HCT116 (cell line): ENCODE data around the gene CDK16. TPM values are rescaled to one million over a fixed set of nuclear protein-coding genes. Genes with fewer than 3 reads are reported as not detected.

Source experiments
- ATAC-seq: fragments of 200-7000 bp; cut with Tn5 transposase; 2 replicates; pipeline ENCODE4 v1.9.1; 2020; ENCODE audit warnings: mild to moderate bottlenecking, moderate library complexity
- BruUV-seq: library from RNA; stranded (reverse); fragments of 400-500 nt; replicated peaks from 2 replicates; lab custom pipeline; 2021; lab: Mats Ljungman, UMichigan
- CTCF ChIA-PET: fragments of 300-600 bp; sonication (Branson Sonifier 250); formaldehyde crosslinking; loops from one replicate; lab custom pipeline; 2021; ENCODE audit warnings: antibody characterized with exemption; lab: Charles Lee
- POLR2A ChIA-PET: fragments of 300-600, 350-600 bp; sonication (Branson Sonifier 250); formaldehyde crosslinking; loops from one replicate; lab custom pipeline; 2021; ENCODE audit warnings: antibody characterized with exemption; lab: Charles Lee
- RAD21 ChIA-PET, 2 experiments: fragments of 300-600 bp; sonication (Branson Sonifier 250); formaldehyde crosslinking; loops; one replicate each; lab custom pipeline; 2023; ENCODE audit warnings: low total read pairs in 2 of 2; ENCODE audit not compliant: uncharacterized antibody in 2 of 2, unreplicated experiment in 2 of 2, low non-redundant PET in 1 of 2; lab: Charles Lee
- DNase-seq: peaks from one replicate; pipeline ENCODE4 v3.0.0-alpha.2; 2010; ENCODE audit warnings: low read depth, low spot score
- H2AFZ ChIP-seq: fragments of 200-600 bp; shearing (Covaris generic), sonication (generic); 2 replicates; pipeline ENCODE4 v1.6.1; 2017; ENCODE audit warnings: low read depth, mixed run types, mixed read lengths, antibody characterized with exemption, low read length; ENCODE audit not compliant: poor library complexity, severe bottlenecking
- H3K27ac ChIP-seq: 2 replicates; pipeline ENCODE4 v1.5.1; 2012; ENCODE audit warnings: low read depth, low read length
- H3K27me3 ChIP-seq: fragments of 200-600 bp; sonication (generic); 2 replicates; pipeline ENCODE4 v1.6.1; 2016; ENCODE audit warnings: mixed run types, low read length, mixed read lengths; ENCODE audit not compliant: insufficient read depth
- H3K36me3 ChIP-seq, 2 experiments: fragments of 200-500 bp in 1 of 2; fragments of 200-600 bp in 1 of 2; sonication (Bioruptor generic) in 1 of 2; sonication (generic) in 1 of 2; 2 replicates each; pipeline versions ENCODE4 v1.5.1 to v1.6.1; 2014 to 2016; ENCODE audit warnings: low read length in 2 of 2, inconsistent platforms in 1 of 2, mixed read lengths in 1 of 2, mixed run types in 1 of 2; ENCODE audit not compliant: insufficient read depth in 2 of 2, control insufficient read depth in 1 of 2
- H3K4me1 ChIP-seq, 2 experiments: fragments of 200-600 bp in 1 of 2; sonication (generic) in 1 of 2; 2 replicates each; pipeline versions ENCODE4 v1.5.1 to v1.6.1; 2012 to 2017; ENCODE audit warnings: low read length in 2 of 2, inconsistent platforms in 1 of 2, mild to moderate bottlenecking in 1 of 2, mixed read lengths in 1 of 2, mixed run types in 1 of 2, moderate library complexity in 1 of 2; ENCODE audit not compliant: insufficient read depth in 2 of 2, control insufficient read depth in 1 of 2
- H3K4me2 ChIP-seq: fragments of 200-600 bp; sonication (generic); 2 replicates; pipeline ENCODE4 v1.6.1; 2017; ENCODE audit warnings: mixed run types, low read length, mixed read lengths
- H3K4me3 ChIP-seq, 2 experiments: fragments of 200-600 bp in 1 of 2; sonication (generic) in 1 of 2; replicated peaks in 1 of 2; 2 replicates each; pipeline ENCODE4 v1.5.1; 2011 to 2016; ENCODE audit warnings: low read length in 2 of 2, control low read depth in 1 of 2, low read depth in 1 of 2, mild to moderate bottlenecking in 1 of 2, mixed read lengths in 1 of 2, mixed run types in 1 of 2
- H3K79me2 ChIP-seq: fragments of 200-600 bp; sonication (generic); 2 replicates; pipeline ENCODE4 v1.6.1; 2017; ENCODE audit warnings: mild to moderate bottlenecking, mixed run types, low read length, moderate library complexity, mixed read lengths; ENCODE audit not compliant: insufficient read depth
- H3K9ac ChIP-seq: fragments of 200-600 bp; sonication (generic); 2 replicates; pipeline ENCODE4 v1.6.1; 2016; ENCODE audit warnings: low read length, mixed read lengths
- H3K9me2 ChIP-seq: fragments of 200-600 bp; sonication (generic), shearing (Covaris generic); 2 replicates; pipeline ENCODE4 v1.6.1; 2017; ENCODE audit warnings: mixed run types, mild to moderate bottlenecking, moderate library complexity; ENCODE audit not compliant: insufficient read depth
- H3K9me3 ChIP-seq, 2 experiments: fragments of 200-500 bp in 1 of 2; fragments of 200-600 bp in 1 of 2; sonication (Bioruptor generic) in 1 of 2; sonication (generic) in 1 of 2; 2 replicates each; pipeline ENCODE4 v1.6.1; 2014 to 2017; ENCODE audit warnings: low read length in 2 of 2, mixed read lengths in 2 of 2, inconsistent platforms in 1 of 2, low read depth in 1 of 2, mild to moderate bottlenecking in 1 of 2, mixed run types in 1 of 2, moderate library complexity in 1 of 2; ENCODE audit not compliant: control insufficient read depth in 1 of 2, insufficient read depth in 1 of 2
- H4K20me1 ChIP-seq: fragments of 200-600 bp; sonication (generic), shearing (Covaris generic); 2 replicates; pipeline ENCODE4 v1.6.1; 2017; ENCODE audit warnings: mixed run types, mild to moderate bottlenecking, moderate library complexity; ENCODE audit not compliant: insufficient read depth
- EZH2phosphoT487 ChIP-seq: fragments of 200-600 bp; IDR thresholded peaks from 2 replicates; pipeline ENCODE4 v1.6.1; 2018; ENCODE audit warnings: antibody characterized with exemption, borderline replicate concordance
- FOSL1 ChIP-seq: IDR thresholded peaks from 2 replicates; pipeline ENCODE4 v1.6.1; 2012; ENCODE audit warnings: low read depth
- JUND ChIP-seq: IDR thresholded peaks from 2 replicates; pipeline ENCODE4 v1.6.1; 2012
- POLR2AphosphoS5 ChIP-seq: IDR thresholded peaks from 2 replicates; pipeline ENCODE4 v1.6.1; 2011; ENCODE audit warnings: mild to moderate bottlenecking, low read depth, low read length, moderate library complexity
- SIN3A ChIP-seq: IDR thresholded peaks from 2 replicates; pipeline ENCODE4 v1.6.1; 2012; ENCODE audit warnings: low read depth
- SP1 ChIP-seq: IDR thresholded peaks from 2 replicates; pipeline ENCODE4 v1.6.1; 2012; ENCODE audit warnings: low read depth
- TCF7L2 ChIP-seq: IDR thresholded peaks from 2 replicates; pipeline ENCODE4 v1.7.0; 2011; ENCODE audit warnings: borderline replicate concordance, inconsistent platforms; ENCODE audit not compliant: insufficient read depth, insufficient read length; ENCODE audit errors: extremely low read depth
- ZFX ChIP-seq: fragments of 450-650 bp; IDR thresholded peaks from 2 replicates; pipeline ENCODE4 v1.6.1; 2017
- intact Hi-C: fragments of 100-400 bp; cut with micrococcal nuclease; formaldehyde crosslinking; loops from 2 replicates; pipeline ENCODE4 v1.10.0; 2022
- total RNA-seq: library from RNA; stranded (reverse); gene quantifications from one replicate; pipeline ENCODE4 v1.2.1, GENCODE V29; 2021; ENCODE audit not compliant: unreplicated experiment
- TF ChIP-seq, protein P1 (sequence below): IDR thresholded peaks from 2 replicates; pipeline ENCODE4 v1.6.1; 2011; ENCODE audit warnings: mild to moderate bottlenecking, low read length, moderate library complexity; ENCODE audit not compliant: insufficient replicate concordance; ENCODE audit errors: extremely low read depth
- TF ChIP-seq, protein P2 (sequence below): IDR thresholded peaks from 2 replicates; pipeline ENCODE4 v1.6.1; 2012
- TF ChIP-seq, protein P3 (sequence below), 3 experiments: fragments of 200-600 bp in 1 of 3; sonication (generic) in 1 of 3; IDR thresholded peaks in 2 of 3; conservative IDR thresholded peaks in 1 of 3; 2 replicates each; pipeline ENCODE4 v1.5.1; 2012 to 2017; ENCODE audit warnings: low read depth in 2 of 3, low read length in 2 of 3, antibody characterized with exemption in 1 of 3, borderline replicate concordance in 1 of 3, control low read depth in 1 of 3, mild to moderate bottlenecking in 1 of 3, mixed read lengths in 1 of 3, mixed run types in 1 of 3, moderate library complexity in 1 of 3; ENCODE audit not compliant: insufficient read depth in 1 of 3

The CDK16 gene
- total RNA-seq, 1 experiment from 2014 or later, result 131 TPM

DNA sequence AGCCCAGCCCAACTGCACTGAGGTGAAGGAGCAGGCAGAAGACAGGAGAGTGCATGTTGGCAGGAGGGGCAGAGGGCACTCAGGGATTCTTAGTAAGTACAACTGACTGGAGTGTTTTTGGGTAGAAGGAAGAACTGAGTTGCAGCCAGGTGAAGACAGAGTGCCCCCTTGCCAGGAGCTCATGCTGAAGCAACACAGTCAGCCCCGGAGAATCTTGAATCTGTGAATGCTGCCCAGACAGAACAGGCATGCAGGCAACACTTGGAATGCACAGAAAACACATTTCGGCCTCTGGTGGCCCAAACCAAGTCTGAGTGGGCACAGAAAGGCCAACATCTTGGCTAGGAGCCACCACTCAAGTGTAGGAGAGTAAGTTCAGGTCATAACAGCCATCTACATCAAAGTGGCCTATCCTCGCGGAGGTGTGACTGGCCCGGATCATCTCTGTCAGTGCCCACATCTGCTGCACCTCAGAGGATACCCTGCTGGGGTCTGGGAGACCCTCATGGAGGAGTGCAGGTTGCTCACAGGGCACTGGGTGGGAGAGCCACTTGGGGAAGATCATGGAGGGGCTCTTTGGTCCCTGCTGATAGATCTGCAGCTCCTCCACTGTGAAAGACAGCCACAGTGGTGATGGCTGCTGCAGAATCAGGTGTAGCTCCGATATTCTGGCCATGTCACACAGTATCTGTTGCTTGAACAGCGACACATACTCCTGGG is 54.7 kb downstream of the CDK16 start (continued):
- TF ChIP-seq, protein P1, sequence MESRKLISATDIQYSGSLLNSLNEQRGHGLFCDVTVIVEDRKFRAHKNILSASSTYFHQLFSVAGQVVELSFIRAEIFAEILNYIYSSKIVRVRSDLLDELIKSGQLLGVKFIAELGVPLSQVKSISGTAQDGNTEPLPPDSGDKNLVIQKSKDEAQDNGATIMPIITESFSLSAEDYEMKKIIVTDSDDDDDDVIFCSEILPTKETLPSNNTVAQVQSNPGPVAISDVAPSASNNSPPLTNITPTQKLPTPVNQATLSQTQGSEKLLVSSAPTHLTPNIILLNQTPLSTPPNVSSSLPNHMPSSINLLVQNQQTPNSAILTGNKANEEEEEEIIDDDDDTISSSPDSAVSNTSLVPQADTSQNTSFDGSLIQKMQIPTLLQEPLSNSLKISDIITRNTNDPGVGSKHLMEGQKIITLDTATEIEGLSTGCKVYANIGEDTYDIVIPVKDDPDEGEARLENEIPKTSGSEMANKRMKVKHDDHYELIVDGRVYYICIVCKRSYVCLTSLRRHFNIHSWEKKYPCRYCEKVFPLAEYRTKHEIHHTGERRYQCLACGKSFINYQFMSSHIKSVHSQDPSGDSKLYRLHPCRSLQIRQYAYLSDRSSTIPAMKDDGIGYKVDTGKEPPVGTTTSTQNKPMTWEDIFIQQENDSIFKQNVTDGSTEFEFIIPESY, result no peak
- TF ChIP-seq, protein P2, sequence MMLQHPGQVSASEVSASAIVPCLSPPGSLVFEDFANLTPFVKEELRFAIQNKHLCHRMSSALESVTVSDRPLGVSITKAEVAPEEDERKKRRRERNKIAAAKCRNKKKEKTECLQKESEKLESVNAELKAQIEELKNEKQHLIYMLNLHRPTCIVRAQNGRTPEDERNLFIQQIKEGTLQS, result no peak

DNA sequence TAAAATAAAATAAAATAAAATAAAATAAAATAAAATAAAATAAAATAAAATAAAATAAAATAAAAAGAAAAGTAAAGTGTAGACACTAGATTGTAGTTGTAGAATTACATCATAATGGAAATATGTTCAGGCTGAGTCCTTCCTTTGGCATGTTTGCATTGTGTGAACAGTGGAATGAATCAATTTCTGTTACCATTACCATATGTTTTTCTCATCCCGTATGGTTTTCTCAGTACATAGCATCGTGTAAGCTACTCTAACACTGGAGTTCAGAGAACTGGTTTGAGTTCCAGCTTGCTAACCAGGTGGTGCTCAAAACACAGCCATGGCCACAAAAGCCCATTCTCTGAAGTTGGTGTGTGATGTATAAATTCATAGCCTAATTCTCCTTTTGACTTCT is 60.2 kb downstream of the CDK16 start:
- H2AFZ ChIP-seq, result no peak overlapping the region
- H3K9me3 ChIP-seq, result no peaks in the 10 kb centered on the region
- no peak overlapping the region for H3K9ac ChIP-seq
- no peak overlapping the region for H3K4me3 ChIP-seq
- no peak for ATAC-seq
- no peaks in the 10 kb centered on the region for H3K27me3 ChIP-seq
- BruUV-seq, result no TSS peak
- no peaks in the 10 kb centered on the region for H3K9me2 ChIP-seq
- no peaks in the 10 kb centered on the region for H3K36me3 ChIP-seq
- H3K4me1 ChIP-seq, result no peaks in the 10 kb centered on the region
- CTCF ChIA-PET, result no interaction called here
- H3K79me2 ChIP-seq, result no peaks in the 10 kb centered on the region
- H4K20me1 ChIP-seq, result no peaks in the 10 kb centered on the region
- RAD21 ChIA-PET, result no interaction called here
- no peak for DNase-seq
- intact Hi-C loops, result no loop called here
- H3K27ac ChIP-seq, result no peak overlapping the region
- TF ChIP-seq EZH2phosphoT487, result no peak
- no peak for TF ChIP-seq FOSL1
- TF ChIP-seq POLR2AphosphoS5, result no peak
- no peak for TF ChIP-seq ZFX
- no peak for TF ChIP-seq SIN3A
- TF ChIP-seq TCF7L2, result no peak
- TF ChIP-seq SP1, result no peak
- no peak for TF ChIP-seq JUND
- TF ChIP-seq, protein P3, sequence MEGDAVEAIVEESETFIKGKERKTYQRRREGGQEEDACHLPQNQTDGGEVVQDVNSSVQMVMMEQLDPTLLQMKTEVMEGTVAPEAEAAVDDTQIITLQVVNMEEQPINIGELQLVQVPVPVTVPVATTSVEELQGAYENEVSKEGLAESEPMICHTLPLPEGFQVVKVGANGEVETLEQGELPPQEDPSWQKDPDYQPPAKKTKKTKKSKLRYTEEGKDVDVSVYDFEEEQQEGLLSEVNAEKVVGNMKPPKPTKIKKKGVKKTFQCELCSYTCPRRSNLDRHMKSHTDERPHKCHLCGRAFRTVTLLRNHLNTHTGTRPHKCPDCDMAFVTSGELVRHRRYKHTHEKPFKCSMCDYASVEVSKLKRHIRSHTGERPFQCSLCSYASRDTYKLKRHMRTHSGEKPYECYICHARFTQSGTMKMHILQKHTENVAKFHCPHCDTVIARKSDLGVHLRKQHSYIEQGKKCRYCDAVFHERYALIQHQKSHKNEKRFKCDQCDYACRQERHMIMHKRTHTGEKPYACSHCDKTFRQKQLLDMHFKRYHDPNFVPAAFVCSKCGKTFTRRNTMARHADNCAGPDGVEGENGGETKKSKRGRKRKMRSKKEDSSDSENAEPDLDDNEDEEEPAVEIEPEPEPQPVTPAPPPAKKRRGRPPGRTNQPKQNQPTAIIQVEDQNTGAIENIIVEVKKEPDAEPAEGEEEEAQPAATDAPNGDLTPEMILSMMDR (IDR thresholded peaks at IDR 0.05 in 2 of 3, conservative IDR thresholded peaks at IDR 0.05 in 1 of 3; ENCODE audit: borderline replicate concordance in 1 of 3, insufficient read depth in 1 of 3, low read depth in 2 of 3, low read length in 2 of 3), result no peak
- POLR2A ChIA-PET, result no interaction called here
- no peak overlapping the region for H3K4me2 ChIP-seq

Other genes with a start within 250 kb of the CDK16 start
- not detected for gene RGN, start 140.2 kb upstream of the CDK16 start, total RNA-seq
- gene NDUFB11, start 74.0 kb upstream of the CDK16 start, total RNA-seq, result 78.9 TPM
- gene RBM10, start 73.5 kb upstream of the CDK16 start, total RNA-seq, result 56.9 TPM
- gene UBA1, start 24.9 kb upstream of the CDK16 start, total RNA-seq, result 275 TPM
- gene USP11, start 14.3 kb downstream of the CDK16 start, total RNA-seq, result 62.0 TPM
- gene ZNF157, start 151.9 kb downstream of the CDK16 start, total RNA-seq, result not detected